HepG2 (cell line): ENCODE data around the gene ABCG2. TPM values are rescaled to one million over a fixed set of nuclear protein-coding genes. Genes with fewer than 3 reads are reported as not detected.

Source experiments
- ATF2 ChIP-seq: sonication (generic); formaldehyde crosslinking; IDR thresholded peaks from 2 replicates; pipeline ENCODE4 v1.4.0; 2020; ENCODE audit warnings: missing genetic modification reagents
- ATF4 ChIP-seq, 2 experiments: fragments of 450-650 bp in 1 of 2; sonication (generic) in 1 of 2; formaldehyde crosslinking; IDR thresholded peaks; 2 replicates each; pipeline versions ENCODE4 v1.5.0 to v1.8.0; 2020 to 2022; ENCODE audit warnings: mild to moderate bottlenecking in 1 of 2, missing genetic modification reagents in 1 of 2
- CREM ChIP-seq, 2 experiments: sonication (generic) in 1 of 2; formaldehyde crosslinking in 1 of 2; IDR thresholded peaks; 2 replicates each; pipeline versions ENCODE4 v1.4.0 to v1.6.1; 2016 to 2020; ENCODE audit warnings: antibody characterized with exemption in 1 of 2, mild to moderate bottlenecking in 1 of 2, missing genetic modification reagents in 1 of 2
- GPBP1L1 ChIP-seq: sonication (generic); formaldehyde crosslinking; IDR thresholded peaks from 2 replicates; pipeline ENCODE4 v1.5.0; 2020; ENCODE audit warnings: mild to moderate bottlenecking, missing genetic modification reagents
- HIC2 ChIP-seq: sonication (generic); formaldehyde crosslinking; IDR thresholded peaks from 2 replicates; pipeline ENCODE4 v1.9.0; 2022; ENCODE audit warnings: low read depth, missing genetic modification reagents
- KAT8 ChIP-seq: IDR thresholded peaks from 2 replicates; pipeline ENCODE4 v1.6.1; 2016; ENCODE audit warnings: missing genetic modification reagents, missing compliant biosample characterization
- RAD51 ChIP-seq: fragments of 450-650 bp; IDR thresholded peaks from 2 replicates; pipeline ENCODE4 v1.6.1; 2016; ENCODE audit warnings: borderline replicate concordance
- SP2 ChIP-seq: sonication (generic); formaldehyde crosslinking; IDR thresholded peaks from 2 replicates; pipeline ENCODE4 v1.5.1; 2020; ENCODE audit warnings: mild to moderate bottlenecking, missing genetic modification reagents
- ZBTB25 ChIP-seq: IDR thresholded peaks from 2 replicates; pipeline ENCODE4 v1.6.1; 2018; ENCODE audit warnings: missing genetic modification reagents
- ZBTB4 ChIP-seq: sonication (generic); formaldehyde crosslinking; IDR thresholded peaks from 2 replicates; pipeline ENCODE4 v1.4.0; 2020; ENCODE audit warnings: missing genetic modification reagents, mild to moderate bottlenecking, borderline replicate concordance
- ZFP36 ChIP-seq: fragments of 150-350 bp; IDR thresholded peaks from 2 replicates; pipeline ENCODE4 v1.6.1; 2018; ENCODE audit warnings: borderline replicate concordance, low read length, low read depth; ENCODE audit not compliant: partially characterized antibody
- ZNF180 ChIP-seq: sonication (generic); formaldehyde crosslinking; IDR thresholded peaks from 2 replicates; pipeline ENCODE4 v1.4.0; 2020; ENCODE audit warnings: low read depth, missing genetic modification reagents, borderline replicate concordance
- ZNF510 ChIP-seq: sonication (generic); formaldehyde crosslinking; IDR thresholded peaks from 2 replicates; pipeline ENCODE4 v1.4.0; 2020; ENCODE audit warnings: low read depth, mild to moderate bottlenecking, missing genetic modification reagents
- polyA plus RNA-seq, 8 experiments: library from polyadenylated mRNA; depleted of rRNA in 3 of 8; stranded (reverse) in 7 of 8; unstranded in 1 of 8; fragments of >200 nt; fragmentation: Illumina TruSeq in 4 of 8; extraction: Trizol in 4 of 8; gene quantifications; 2 replicates each; pipeline versions ENCODE4 v1.2.1 to v1.2.3, GENCODE V29; 2011 to 2016; ENCODE audit warnings: low read depth in 4 of 8, missing spikeins in 1 of 8, mixed read lengths in 1 of 8; ENCODE audit not compliant: insufficient read depth in 1 of 8
- total RNA-seq, 5 experiments: library from RNA; depleted of rRNA; stranded (reverse); fragments of >200 nt; fragmentation: Illumina TruSeq; extraction: Trizol; gene quantifications; 2 replicates each; pipeline ENCODE4 v1.2.3, GENCODE V29; 2016; ENCODE audit warnings: low read depth in 1 of 5

Gene ABCG2
- total and polyA plus RNA-seq, 2 of the 13 experiments (the other 11 are each of a cell fraction or from before 2014, with no cell fraction given), result 10.0 to 15.7 TPM

- peak; percentile 88 for TF ChIP-seq ATF2 (CRISPR knock-in tag)
- TF ChIP-seq ZBTB25 (CRISPR knock-in tag), result no peak
- TF ChIP-seq ZNF180 (CRISPR knock-in tag), result no peak
- TF ChIP-seq SP2 (CRISPR knock-in tag), result no peak
- TF ChIP-seq ZBTB4 (CRISPR knock-in tag), result 0 out of 2 replicates have a peak, but pooled peaks have one; percentile 61
- TF ChIP-seq RAD51, result no peak
- peak in 1 of 2 experiments; percentile 74; a peak in 2 of 4 replicates for TF ChIP-seq ATF4 (CRISPR knock-in tag; IDR thresholded peaks at IDR 0.05)
- peak; percentile 77 for TF ChIP-seq KAT8 (CRISPR knock-in tag)
- no peak for TF ChIP-seq GPBP1L1
- TF ChIP-seq ZNF510 (CRISPR knock-in tag), result no peak
- no peak for TF ChIP-seq HIC2
- peak; percentile 84 for TF ChIP-seq CREM (IDR thresholded peaks at IDR 0.05)
- TF ChIP-seq CREM (CRISPR knock-in tag; IDR thresholded peaks at IDR 0.05), result no peak
- TF ChIP-seq ZFP36, result no peak
Measured at GRCh38 chr4:88107406-88108107, 50.9 kb downstream of the ABCG2 start (continued).
